Spleen (tissue), 7 donors: ENCODE results near the gene ETV6.

Experiments
- CTCF ChIP-seq, 11 experiments: fragments of 200-600 bp in 7 of 11; fragments of 450-650 bp in 4 of 11; sonication (generic) in 4 of 11; IDR thresholded peaks in 8 of 11; conservative IDR thresholded peaks in 3 of 11; 1 replicate in 7 of 11; 2 replicates in 4 of 11; pipeline versions ENCODE4 v1.4.0 to v1.8.0; 2016 to 2021; ENCODE audit warnings: antibody characterized with exemption in 11 of 11, inconsistent platforms in 4 of 11, mild to moderate bottlenecking in 1 of 11
- POLR2A ChIP-seq, 3 donors: fragments of 450-650 bp; IDR thresholded peaks; one replicate each; pipeline ENCODE4 v1.5.1; 2017; ENCODE audit warnings: antibody characterized with exemption in 3 of 3, mild to moderate bottlenecking in 1 of 3
- POLR2AphosphoS5 ChIP-seq, 3 donors: sonication (generic); formaldehyde crosslinking; IDR thresholded peaks; one replicate each; pipeline ENCODE4 v1.5.1; 2017; ENCODE audit warnings: antibody characterized with exemption in 3 of 3
- donor health status: DM: no; HTN: no; CAD: no; lungs with moderate emphysema.
- donor health status: DM: no; HTN: no; CAD: no.
- donor health status: DM: no; HTN: no; CAD: no.

GRCh38 chr12:11649413-11650285 lies at the start of gene ETV6:
- TF ChIP-seq CTCF (IDR thresholded peaks at IDR 0.05 in 8 of 11, conservative IDR thresholded peaks at IDR 0.05 in 3 of 11): no peak
- TF ChIP-seq POLR2A (IDR thresholded peaks at IDR 0.05): peak in 1 of 3 donors; percentile 58
- TF ChIP-seq POLR2AphosphoS5 (IDR thresholded peaks at IDR 0.05): peak; percentile 47 to 82 (median 79)
